HEK293 (cell line): ENCODE results near the gene ZKSCAN5.

ENCODE experiments used
- BCL11B ChIP-seq: fragments of 450-650 bp; formaldehyde crosslinking; IDR thresholded peaks from 2 replicates; pipeline ENCODE4 v1.5.1; 2016; ENCODE audit warnings: low read depth, missing biosample characterization, missing genetic modification characterization
- FEZF1 ChIP-seq: fragments of 450-650 bp; formaldehyde crosslinking; IDR thresholded peaks from 2 replicates; pipeline ENCODE4 v1.5.1; 2016; ENCODE audit warnings: missing biosample characterization, missing genetic modification characterization
- KLF10 ChIP-seq: fragments of 450-650 bp; IDR thresholded peaks from 2 replicates; pipeline ENCODE4 v1.5.1; 2018; ENCODE audit warnings: missing biosample characterization, mild to moderate bottlenecking, missing genetic modification characterization
- KLF9 ChIP-seq: fragments of 450-650 bp; formaldehyde crosslinking; IDR thresholded peaks from 2 replicates; pipeline ENCODE4 v1.5.1; 2016; ENCODE audit warnings: missing biosample characterization, missing genetic modification characterization, low read depth
- REPIN1 ChIP-seq: fragments of 450-650 bp; formaldehyde crosslinking; IDR thresholded peaks from 2 replicates; pipeline ENCODE4 v1.5.1; 2017; ENCODE audit warnings: missing biosample characterization, missing genetic modification characterization, low read depth
- SCRT2 ChIP-seq: fragments of 450-650 bp; formaldehyde crosslinking; IDR thresholded peaks from 2 replicates; pipeline ENCODE4 v1.5.1; 2016; ENCODE audit warnings: missing biosample characterization, missing genetic modification characterization
- SP2 ChIP-seq: fragments of 450-650 bp; formaldehyde crosslinking; IDR thresholded peaks from 2 replicates; pipeline ENCODE4 v1.5.1; 2016; ENCODE audit warnings: missing biosample characterization, missing genetic modification characterization
- ZBTB21 ChIP-seq: fragments of 450-650 bp; formaldehyde crosslinking; IDR thresholded peaks from 2 replicates; pipeline ENCODE4 v1.5.1; 2017; ENCODE audit warnings: missing biosample characterization, missing genetic modification characterization
- ZNF112 ChIP-seq: fragments of 450-650 bp; formaldehyde crosslinking; IDR thresholded peaks from 2 replicates; pipeline ENCODE4 v1.5.0; 2017; ENCODE audit warnings: missing biosample characterization, missing genetic modification characterization
- ZNF157 ChIP-seq: fragments of 450-650 bp; formaldehyde crosslinking; IDR thresholded peaks from 2 replicates; pipeline ENCODE4 v1.5.1; 2016; ENCODE audit warnings: missing biosample characterization, missing genetic modification characterization
- ZNF16 ChIP-seq: fragments of 450-650 bp; formaldehyde crosslinking; IDR thresholded peaks from 2 replicates; pipeline ENCODE4 v1.5.1; 2016; ENCODE audit warnings: low read depth, missing biosample characterization, missing genetic modification characterization
- ZNF169 ChIP-seq: fragments of 450-650 bp; formaldehyde crosslinking; IDR thresholded peaks from 2 replicates; pipeline ENCODE4 v1.5.1; 2016; ENCODE audit warnings: missing biosample characterization, missing genetic modification characterization
- ZNF202 ChIP-seq: fragments of 450-650 bp; formaldehyde crosslinking; IDR thresholded peaks from 2 replicates; pipeline ENCODE4 v1.5.1; 2016; ENCODE audit warnings: missing biosample characterization, missing genetic modification characterization, borderline replicate concordance
- ZNF214 ChIP-seq: fragments of 450-650 bp; formaldehyde crosslinking; IDR thresholded peaks from 2 replicates; pipeline ENCODE4 v1.5.1; 2017; ENCODE audit warnings: missing biosample characterization, mild to moderate bottlenecking, missing genetic modification characterization, borderline replicate concordance
- ZNF266 ChIP-seq: fragments of 450-650 bp; formaldehyde crosslinking; IDR thresholded peaks from 2 replicates; pipeline ENCODE4 v1.5.1; 2016; ENCODE audit warnings: missing biosample characterization, missing genetic modification characterization, low read depth
- ZNF292 ChIP-seq: fragments of 450-650 bp; formaldehyde crosslinking; IDR thresholded peaks from 2 replicates; pipeline ENCODE4 v1.5.1; 2016; ENCODE audit warnings: low read depth, missing biosample characterization, missing genetic modification characterization, borderline replicate concordance
- ZNF311 ChIP-seq: fragments of 450-650 bp; formaldehyde crosslinking; IDR thresholded peaks from 2 replicates; pipeline ENCODE4 v1.5.1; 2017; ENCODE audit warnings: missing biosample characterization, missing genetic modification characterization, borderline replicate concordance
- ZNF335 ChIP-seq: fragments of 450-650 bp; formaldehyde crosslinking; conservative IDR thresholded peaks from 2 replicates; pipeline ENCODE4 v1.5.1; 2016; ENCODE audit warnings: missing biosample characterization, missing genetic modification characterization
- ZNF394 ChIP-seq: fragments of 450-650 bp; formaldehyde crosslinking; IDR thresholded peaks from 2 replicates; pipeline ENCODE4 v1.5.1; 2016; ENCODE audit warnings: missing biosample characterization, missing genetic modification characterization, mild to moderate bottlenecking, moderate library complexity, borderline replicate concordance
- ZNF433 ChIP-seq: fragments of 450-650 bp; formaldehyde crosslinking; IDR thresholded peaks from 2 replicates; pipeline ENCODE4 v1.5.1; 2016; ENCODE audit warnings: missing biosample characterization, missing genetic modification characterization, low read depth
- ZNF585B ChIP-seq: fragments of 450-650 bp; formaldehyde crosslinking; IDR thresholded peaks from 2 replicates; pipeline ENCODE4 v1.5.1; 2016; ENCODE audit warnings: missing biosample characterization, missing genetic modification characterization
- ZNF596 ChIP-seq: fragments of 450-650 bp; IDR thresholded peaks from 2 replicates; pipeline ENCODE4 v1.5.0; 2018; ENCODE audit warnings: missing biosample characterization, mild to moderate bottlenecking, missing genetic modification characterization, moderate library complexity
- ZNF600 ChIP-seq: fragments of 450-650 bp; formaldehyde crosslinking; IDR thresholded peaks from 2 replicates; pipeline ENCODE4 v1.5.1; 2016; ENCODE audit warnings: missing biosample characterization, missing genetic modification characterization
- ZNF621 ChIP-seq: fragments of 450-650 bp; formaldehyde crosslinking; IDR thresholded peaks from 2 replicates; pipeline ENCODE4 v1.5.1; 2017; ENCODE audit warnings: missing biosample characterization, missing genetic modification characterization
- ZNF660 ChIP-seq: fragments of 450-650 bp; IDR thresholded peaks from 2 replicates; pipeline ENCODE4 v1.5.1; 2018; ENCODE audit warnings: missing biosample characterization, mild to moderate bottlenecking, missing genetic modification characterization
- ZNF777 ChIP-seq: fragments of 450-650 bp; formaldehyde crosslinking; IDR thresholded peaks from 2 replicates; pipeline ENCODE4 v1.5.1; 2017; ENCODE audit warnings: missing biosample characterization, missing genetic modification characterization, borderline replicate concordance
- ZNF785 ChIP-seq: fragments of 450-650 bp; formaldehyde crosslinking; IDR thresholded peaks from 2 replicates; pipeline ENCODE4 v1.5.1; 2016; ENCODE audit warnings: missing biosample characterization, missing genetic modification characterization
- ZNF792 ChIP-seq: fragments of 450-650 bp; formaldehyde crosslinking; IDR thresholded peaks from 2 replicates; pipeline ENCODE4 v1.5.1; 2016; ENCODE audit warnings: missing biosample characterization, missing genetic modification characterization
- ZNF843 ChIP-seq: fragments of 450-650 bp; formaldehyde crosslinking; IDR thresholded peaks from 2 replicates; pipeline ENCODE4 v1.5.1; 2016; ENCODE audit warnings: missing biosample characterization, missing genetic modification characterization
- TF ChIP-seq, protein P1 (sequence below): fragments of 450-650 bp; formaldehyde crosslinking; IDR thresholded peaks from 2 replicates; pipeline ENCODE4 v1.5.1; 2017; ENCODE audit warnings: missing biosample characterization, missing genetic modification characterization
- TF ChIP-seq, protein P2 (sequence below): IDR thresholded peaks from 2 replicates; pipeline ENCODE4 v1.6.1; 2011; ENCODE audit warnings: mild to moderate bottlenecking, low read depth, low read length, borderline replicate concordance
- TF ChIP-seq, protein P3 (sequence below): fragments of 450-650 bp; formaldehyde crosslinking; IDR thresholded peaks from 2 replicates; pipeline ENCODE4 v1.5.1; 2016; ENCODE audit warnings: missing biosample characterization, missing genetic modification characterization
- TF ChIP-seq, protein P4 (sequence below): fragments of 450-650 bp; formaldehyde crosslinking; IDR thresholded peaks from 2 replicates; pipeline ENCODE4 v1.5.1; 2016; ENCODE audit warnings: missing biosample characterization, missing genetic modification characterization
- TF ChIP-seq, protein P5 (sequence below): fragments of 450-650 bp; IDR thresholded peaks from 2 replicates; pipeline ENCODE4 v1.5.1; 2018; ENCODE audit warnings: missing biosample characterization, missing genetic modification characterization

Gene ZKSCAN5

DNA sequence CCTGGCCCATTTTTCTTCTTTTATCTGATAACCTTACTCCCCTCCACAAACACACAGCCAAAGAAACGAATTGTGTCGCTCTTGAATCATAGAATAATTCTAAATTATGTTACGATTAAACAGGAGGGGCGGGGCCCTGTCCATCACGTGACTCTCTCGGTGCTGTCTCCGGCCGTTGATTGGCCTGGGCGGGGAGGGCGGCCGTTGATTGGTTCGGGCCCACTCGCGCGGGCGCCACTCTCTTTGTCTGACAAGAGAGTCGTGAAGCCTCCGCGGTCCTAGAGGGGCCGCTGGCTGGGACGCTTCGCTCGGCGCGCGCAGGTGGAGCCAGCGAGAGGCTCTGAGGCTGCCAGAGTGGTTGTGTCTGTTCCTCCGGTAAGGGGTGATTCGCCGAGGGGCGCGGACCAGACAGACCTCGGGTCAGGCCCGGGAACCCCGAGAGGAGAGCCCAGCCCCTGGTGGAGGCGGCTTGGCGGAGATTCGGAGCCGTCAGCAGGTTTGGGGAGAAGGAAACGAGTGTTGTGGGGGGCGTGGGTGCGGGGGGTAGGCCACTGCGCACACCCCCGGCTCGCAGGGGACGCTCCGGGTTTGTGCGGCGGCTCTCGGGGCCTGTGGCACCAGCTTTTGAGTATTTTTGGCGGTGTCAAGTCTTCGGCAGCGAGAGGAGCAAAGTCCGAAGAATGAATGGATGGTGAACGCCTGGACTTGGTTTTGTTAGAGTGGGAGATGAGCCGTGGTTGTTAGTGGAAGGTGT is 31.7 kb upstream of the ZKSCAN5 start, which contains the start of gene ZNF789 (continued):
- 0 out of 2 replicates have a peak, but pooled peaks have one; percentile 11 for TF ChIP-seq ZBTB21 (tag by site-specific recombination)
- TF ChIP-seq ZNF169 (tag by site-specific recombination), result 0 out of 2 replicates have a peak, but pooled peaks have one; percentile 49
- no peak for TF ChIP-seq ZNF157
- no peak for TF ChIP-seq ZNF585B (tag by site-specific recombination)
- peak; percentile 29 for TF ChIP-seq ZNF335 (tag by site-specific recombination)
- TF ChIP-seq ZNF596 (tag by site-specific recombination), result no peak
- no peak for TF ChIP-seq ZNF433 (tag by site-specific recombination)
- TF ChIP-seq REPIN1 (tag by site-specific recombination), result 0 out of 2 replicates have a peak, but pooled peaks have one; percentile 65
- TF ChIP-seq ZNF600 (tag by site-specific recombination), result peak; percentile 84
- no peak for TF ChIP-seq ZNF621 (tag by site-specific recombination)
- no peak for TF ChIP-seq ZNF292 (tag by site-specific recombination)
- TF ChIP-seq ZNF785 (tag by site-specific recombination), result no peak
- no peak; the same call in 1 of the 2 replicates for TF ChIP-seq ZNF660
- no peak for TF ChIP-seq ZNF266
- 0 out of 2 replicates have a peak, but pooled peaks have one; percentile 24 for TF ChIP-seq ZNF394 (tag by site-specific recombination)
- TF ChIP-seq KLF9, result peak; percentile 96
- TF ChIP-seq, protein P1, sequence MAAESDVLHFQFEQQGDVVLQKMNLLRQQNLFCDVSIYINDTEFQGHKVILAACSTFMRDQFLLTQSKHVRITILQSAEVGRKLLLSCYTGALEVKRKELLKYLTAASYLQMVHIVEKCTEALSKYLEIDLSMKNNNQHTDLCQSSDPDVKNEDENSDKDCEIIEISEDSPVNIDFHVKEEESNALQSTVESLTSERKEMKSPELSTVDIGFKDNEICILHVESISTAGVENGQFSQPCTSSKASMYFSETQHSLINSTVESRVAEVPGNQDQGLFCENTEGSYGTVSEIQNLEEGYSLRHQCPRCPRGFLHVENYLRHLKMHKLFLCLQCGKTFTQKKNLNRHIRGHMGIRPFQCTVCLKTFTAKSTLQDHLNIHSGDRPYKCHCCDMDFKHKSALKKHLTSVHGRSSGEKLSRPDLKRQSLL (tag by site-specific recombination), result no peak
- TF ChIP-seq SCRT2 (tag by site-specific recombination), result no peak
- 0 out of 2 replicates have a peak, but pooled peaks have one; percentile 58 for TF ChIP-seq ZNF792
- TF ChIP-seq BCL11B, result no peak
- 0 out of 2 replicates have a peak, but pooled peaks have one; percentile 59 for TF ChIP-seq KLF10 (tag by site-specific recombination)
- TF ChIP-seq, protein P2, sequence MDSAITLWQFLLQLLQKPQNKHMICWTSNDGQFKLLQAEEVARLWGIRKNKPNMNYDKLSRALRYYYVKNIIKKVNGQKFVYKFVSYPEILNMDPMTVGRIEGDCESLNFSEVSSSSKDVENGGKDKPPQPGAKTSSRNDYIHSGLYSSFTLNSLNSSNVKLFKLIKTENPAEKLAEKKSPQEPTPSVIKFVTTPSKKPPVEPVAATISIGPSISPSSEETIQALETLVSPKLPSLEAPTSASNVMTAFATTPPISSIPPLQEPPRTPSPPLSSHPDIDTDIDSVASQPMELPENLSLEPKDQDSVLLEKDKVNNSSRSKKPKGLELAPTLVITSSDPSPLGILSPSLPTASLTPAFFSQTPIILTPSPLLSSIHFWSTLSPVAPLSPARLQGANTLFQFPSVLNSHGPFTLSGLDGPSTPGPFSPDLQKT, result no peak
- TF ChIP-seq, protein P3, sequence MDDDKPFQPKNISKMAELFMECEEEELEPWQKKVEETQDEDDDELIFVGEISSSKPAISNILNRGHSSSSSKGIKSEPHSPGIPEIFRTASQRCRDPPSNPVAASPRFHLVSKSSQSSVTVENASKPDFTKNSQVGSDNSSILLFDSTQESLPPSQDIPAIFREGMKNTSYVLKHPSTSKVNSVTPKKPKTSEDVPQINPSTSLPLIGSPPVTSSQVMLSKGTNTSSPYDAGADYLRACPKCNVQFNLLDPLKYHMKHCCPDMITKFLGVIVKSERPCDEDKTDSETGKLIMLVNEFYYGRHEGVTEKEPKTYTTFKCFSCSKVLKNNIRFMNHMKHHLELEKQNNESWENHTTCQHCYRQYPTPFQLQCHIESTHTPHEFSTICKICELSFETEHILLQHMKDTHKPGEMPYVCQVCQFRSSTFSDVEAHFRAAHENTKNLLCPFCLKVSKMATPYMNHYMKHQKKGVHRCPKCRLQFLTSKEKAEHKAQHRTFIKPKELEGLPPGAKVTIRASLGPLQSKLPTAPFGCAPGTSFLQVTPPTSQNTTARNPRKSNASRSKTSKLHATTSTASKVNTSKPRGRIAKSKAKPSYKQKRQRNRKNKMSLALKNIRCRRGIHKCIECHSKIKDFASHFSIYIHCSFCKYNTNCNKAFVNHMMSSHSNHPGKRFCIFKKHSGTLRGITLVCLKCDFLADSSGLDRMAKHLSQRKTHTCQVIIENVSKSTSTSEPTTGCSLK, result no peak
- peak; percentile 86 for TF ChIP-seq SP2
- no peak for TF ChIP-seq ZNF16 (tag by site-specific recombination)
- TF ChIP-seq ZNF843, result no peak
- TF ChIP-seq FEZF1, result 0 out of 2 replicates have a peak, but pooled peaks have one; percentile 11
- TF ChIP-seq, protein P4, sequence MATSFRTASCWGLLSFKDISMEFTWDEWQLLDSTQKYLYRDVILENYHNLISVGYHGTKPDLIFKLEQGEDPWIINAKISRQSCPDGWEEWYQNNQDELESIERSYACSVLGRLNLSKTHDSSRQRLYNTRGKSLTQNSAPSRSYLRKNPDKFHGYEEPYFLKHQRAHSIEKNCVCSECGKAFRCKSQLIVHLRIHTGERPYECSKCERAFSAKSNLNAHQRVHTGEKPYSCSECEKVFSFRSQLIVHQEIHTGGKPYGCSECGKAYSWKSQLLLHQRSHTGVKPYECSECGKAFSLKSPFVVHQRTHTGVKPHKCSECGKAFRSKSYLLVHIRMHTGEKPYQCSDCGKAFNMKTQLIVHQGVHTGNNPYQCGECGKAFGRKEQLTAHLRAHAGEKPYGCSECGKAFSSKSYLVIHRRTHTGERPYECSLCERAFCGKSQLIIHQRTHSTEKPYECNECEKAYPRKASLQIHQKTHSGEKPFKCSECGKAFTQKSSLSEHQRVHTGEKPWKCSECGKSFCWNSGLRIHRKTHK (tag by site-specific recombination), result no peak
- TF ChIP-seq ZNF202 (tag by site-specific recombination), result no peak
- no peak for TF ChIP-seq ZNF311 (tag by site-specific recombination)
- TF ChIP-seq ZNF112 (tag by site-specific recombination), result no peak
- TF ChIP-seq, protein P5, sequence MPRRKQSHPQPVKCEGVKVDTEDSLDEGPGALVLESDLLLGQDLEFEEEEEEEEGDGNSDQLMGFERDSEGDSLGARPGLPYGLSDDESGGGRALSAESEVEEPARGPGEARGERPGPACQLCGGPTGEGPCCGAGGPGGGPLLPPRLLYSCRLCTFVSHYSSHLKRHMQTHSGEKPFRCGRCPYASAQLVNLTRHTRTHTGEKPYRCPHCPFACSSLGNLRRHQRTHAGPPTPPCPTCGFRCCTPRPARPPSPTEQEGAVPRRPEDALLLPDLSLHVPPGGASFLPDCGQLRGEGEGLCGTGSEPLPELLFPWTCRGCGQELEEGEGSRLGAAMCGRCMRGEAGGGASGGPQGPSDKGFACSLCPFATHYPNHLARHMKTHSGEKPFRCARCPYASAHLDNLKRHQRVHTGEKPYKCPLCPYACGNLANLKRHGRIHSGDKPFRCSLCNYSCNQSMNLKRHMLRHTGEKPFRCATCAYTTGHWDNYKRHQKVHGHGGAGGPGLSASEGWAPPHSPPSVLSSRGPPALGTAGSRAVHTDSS (tag by site-specific recombination), result no peak
- TF ChIP-seq ZNF777 (tag by site-specific recombination), result no peak
- TF ChIP-seq ZNF214 (tag by site-specific recombination), result no peak
